Adipocyte (in vitro differentiated cells): Measurements from ENCODE around the gene TMEM123.
"Not testable (repeated sequence)": the region's sequence is repeated elsewhere in the genome, so short reads cannot be mapped to it uniquely, and the experiment has no call there.

Experiments
- DNase-seq: peaks from one replicate; pipeline ENCODE4 v3.0.0-alpha.2; 2015; ENCODE audit warnings: low read depth
- H3K27me3 ChIP-seq: replicated peaks from 2 replicates; pipeline ENCODE4 v1.7.0; 2013; ENCODE audit warnings: mild to moderate bottlenecking, low read length, moderate library complexity; ENCODE audit not compliant: control insufficient read depth, insufficient read depth
- H3K36me3 ChIP-seq: 2 replicates; pipeline ENCODE4 v1.7.0; 2013; ENCODE audit warnings: low read length, mild to moderate bottlenecking, moderate library complexity; ENCODE audit not compliant: control insufficient read depth, insufficient read depth, severe bottlenecking
- H3K4me1 ChIP-seq: 2 replicates; pipeline ENCODE4 v1.7.0; 2013; ENCODE audit warnings: mild to moderate bottlenecking, low read length, moderate library complexity; ENCODE audit not compliant: control insufficient read depth, insufficient read depth
- H3K4me3 ChIP-seq: 2 replicates; pipeline ENCODE4 v1.7.0; 2013; ENCODE audit warnings: mild to moderate bottlenecking, low read length, moderate library complexity
- H3K9ac ChIP-seq: 2 replicates; pipeline ENCODE4 v1.7.0; 2013; ENCODE audit warnings: mild to moderate bottlenecking, low read length, moderate library complexity
- H3K9me3 ChIP-seq: 2 replicates; pipeline ENCODE4 v1.7.0; 2013; ENCODE audit warnings: mild to moderate bottlenecking, low read length, moderate library complexity; ENCODE audit not compliant: control insufficient read depth

The TMEM123 gene

DNA sequence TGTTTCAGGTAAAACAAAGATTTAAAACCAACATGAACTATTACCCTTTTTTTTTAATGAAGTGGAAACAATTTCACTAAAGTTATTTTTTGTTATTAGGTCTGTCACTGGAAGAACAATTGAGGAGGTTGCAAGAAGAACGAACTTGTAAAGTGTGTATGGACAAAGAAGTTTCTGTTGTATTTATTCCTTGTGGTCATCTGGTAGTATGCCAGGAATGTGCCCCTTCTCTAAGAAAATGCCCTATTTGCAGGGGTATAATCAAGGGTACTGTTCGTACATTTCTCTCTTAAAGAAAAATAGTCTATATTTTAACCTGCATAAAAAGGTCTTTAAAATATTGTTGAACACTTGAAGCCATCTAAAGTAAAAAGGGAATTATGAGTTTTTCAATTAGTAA lies 74.7 kb downstream of the TMEM123 start:
- Histone ChIP-seq H3K27me3 (no peaks in the 10 kb centered on the region), H3K36me3 (peaks cover 65% of the 10 kb centered on the region), H3K9ac (no peak overlapping the region), H3K9me3 (no peaks in the 10 kb centered on the region), H3K4me1 (peaks cover 6% of the 10 kb centered on the region), H3K4me3 (no peak overlapping the region)
- no peak for DNase-seq

DNA sequence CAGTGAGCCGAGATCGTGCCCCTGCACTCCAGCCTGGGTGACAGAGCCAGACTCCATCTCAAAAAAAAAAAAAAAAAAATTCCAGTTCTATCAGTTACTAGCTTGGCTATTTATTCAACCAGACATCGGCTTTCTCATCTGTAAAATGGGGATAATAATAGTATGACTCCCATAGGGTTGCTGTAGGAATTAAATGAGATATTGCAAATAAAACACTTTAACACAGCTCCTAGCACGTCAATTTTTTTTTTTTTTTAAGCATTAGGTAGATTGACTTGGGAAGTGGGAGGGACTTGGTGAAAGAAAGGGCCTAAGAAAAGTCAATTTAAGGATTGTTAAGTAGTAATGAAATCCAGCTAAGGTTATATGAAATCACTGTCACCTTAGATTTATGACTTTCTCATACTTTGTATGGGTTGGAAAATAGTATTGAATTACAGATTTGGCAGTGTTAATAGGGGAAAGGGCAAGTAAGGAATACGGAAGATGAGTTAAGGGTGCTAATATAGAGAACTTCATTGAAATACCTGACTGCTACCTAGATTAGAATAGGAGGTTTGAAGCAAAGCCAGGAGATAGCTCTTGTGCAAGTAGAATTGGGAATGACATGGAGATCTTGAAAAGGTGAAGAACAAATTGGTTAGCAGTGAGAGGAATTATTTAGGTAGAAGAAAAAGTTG lies 76.7 kb downstream of the TMEM123 start:
- H3K4me3 ChIP-seq = no peak overlapping the region
- H3K9ac ChIP-seq = no peak overlapping the region
- peaks cover 48% of the 10 kb centered on the region for H3K36me3 ChIP-seq
- H3K4me1 ChIP-seq = peaks cover 6% of the 10 kb centered on the region
- H3K27me3 ChIP-seq = no peaks in the 10 kb centered on the region
- H3K9me3 ChIP-seq = no peaks in the 10 kb centered on the region
- DNase-seq = no peak

DNA sequence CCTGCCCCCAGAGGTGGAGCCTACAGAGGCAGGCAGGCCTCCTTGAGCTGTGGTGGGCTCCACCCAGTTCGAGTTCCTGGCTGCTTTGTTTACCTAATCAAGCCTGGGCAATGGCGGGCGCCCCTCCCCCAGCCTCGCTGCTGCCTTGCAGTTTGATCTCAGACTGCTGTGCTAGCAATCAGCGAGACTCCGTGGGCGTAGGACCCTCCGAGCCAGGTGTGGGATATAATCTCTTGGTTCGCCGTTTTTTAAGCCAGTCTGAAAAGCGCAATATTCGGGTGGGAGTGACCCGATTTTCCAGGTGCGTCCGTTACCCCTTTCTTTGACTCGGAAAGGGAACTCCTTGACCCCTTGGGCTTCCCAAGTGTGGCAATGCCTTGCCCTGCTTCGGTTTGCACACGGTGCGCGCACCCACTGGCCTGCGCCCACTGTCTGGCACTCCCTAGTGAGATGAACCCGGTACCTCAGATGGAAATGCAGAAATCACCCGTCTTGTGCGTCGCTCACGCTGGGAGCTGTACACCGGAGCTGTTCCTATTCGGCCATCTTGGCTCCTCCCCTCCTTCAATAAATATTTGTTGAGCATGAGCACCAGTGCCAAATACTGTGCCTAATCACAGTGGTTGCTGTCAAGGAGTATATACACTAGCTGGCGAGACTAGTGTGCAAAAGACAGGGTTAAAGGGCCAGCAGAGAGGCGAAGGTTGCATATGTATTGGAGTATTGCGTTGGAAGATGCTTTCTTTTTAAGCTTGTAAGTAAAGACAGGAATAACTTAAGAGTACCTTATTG lies 77.7 kb downstream of the TMEM123 start:
- H3K36me3 ChIP-seq = peaks cover 38% of the 10 kb centered on the region
- DNase-seq, H3K9ac ChIP-seq, H3K9me3 ChIP-seq, H3K4me3 ChIP-seq, H3K4me1 ChIP-seq, H3K27me3 ChIP-seq: not testable (repeated sequence)

DNA sequence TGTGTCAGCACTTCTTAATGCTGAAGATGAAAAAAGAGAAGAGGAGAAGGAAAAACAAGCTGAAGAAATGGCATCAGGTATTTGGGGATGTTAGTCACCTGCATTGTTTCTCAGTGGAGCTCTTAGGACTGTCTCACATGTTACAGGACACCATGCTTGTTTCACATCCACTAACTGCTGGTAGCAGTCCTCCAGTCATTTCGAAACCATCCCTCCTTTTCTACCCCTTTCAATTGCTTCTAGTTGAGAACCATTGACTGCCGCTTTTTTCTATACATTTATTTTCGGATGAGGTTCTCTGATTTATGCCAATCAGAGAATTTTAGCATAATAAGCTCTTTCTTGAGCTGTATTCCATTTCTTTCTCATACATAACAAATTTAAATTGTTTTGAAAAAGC lies 84.1 kb downstream of the TMEM123 start:
- DNase-seq = no peak
- Histone ChIP-seq H3K9ac (no peak overlapping the region), H3K27me3 (no peaks in the 10 kb centered on the region), H3K4me3 (no peak overlapping the region), H3K4me1 (no peaks in the 10 kb centered on the region), H3K9me3 (no peaks in the 10 kb centered on the region), H3K36me3 (peaks cover 52% of the 10 kb centered on the region)

DNA sequence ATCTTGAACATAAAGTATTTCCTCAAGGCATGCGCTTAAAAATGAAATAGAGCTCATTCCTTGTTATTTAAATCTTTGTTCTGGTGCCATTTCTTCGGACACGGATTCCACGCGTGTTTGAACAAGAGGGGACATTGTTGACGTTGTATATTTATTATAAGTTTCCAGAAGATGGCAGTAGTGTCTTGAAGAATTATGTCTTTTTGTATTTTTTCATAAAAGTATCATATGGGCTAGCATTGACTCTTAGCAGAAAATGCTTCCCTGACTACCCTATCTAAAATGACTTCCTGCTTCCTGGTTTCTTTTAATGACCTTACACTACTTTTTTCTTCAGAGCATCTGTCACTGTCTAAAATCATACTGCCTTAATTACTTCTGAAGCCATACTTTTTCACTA lies 85.2 kb downstream of the TMEM123 start:
- H3K36me3 ChIP-seq = peaks cover 63% of the 10 kb centered on the region
- H3K4me1 ChIP-seq = no peaks in the 10 kb centered on the region
- DNase-seq = peak; percentile 68
- no peaks in the 10 kb centered on the region for H3K27me3 ChIP-seq
- H3K9me3 ChIP-seq = no peaks in the 10 kb centered on the region
- no peak overlapping the region for H3K4me3 ChIP-seq
- H3K9ac ChIP-seq = no peak overlapping the region

DNA sequence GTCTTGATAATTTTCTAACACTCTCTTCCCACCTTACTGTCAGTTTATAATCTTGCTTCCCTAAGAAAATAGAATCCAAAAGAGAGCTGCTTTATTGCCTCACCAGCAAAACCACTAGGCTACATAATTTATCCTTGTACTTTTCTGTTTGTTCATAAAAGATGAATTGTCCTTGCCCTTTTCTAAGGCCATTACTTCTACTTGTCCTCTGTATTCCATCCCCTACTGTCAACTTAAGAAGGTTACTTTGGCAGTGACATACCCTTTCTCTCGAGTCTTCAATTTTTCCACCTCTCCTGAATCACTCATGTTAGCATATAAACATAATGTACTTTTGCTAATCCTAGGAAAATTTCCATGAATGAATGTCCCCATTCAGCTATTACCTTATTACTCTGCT lies 87.6 kb downstream of the TMEM123 start:
- DNase-seq = no peak
- no peak overlapping the region for H3K9ac ChIP-seq
- H3K4me3 ChIP-seq = no peak overlapping the region
- no peaks in the 10 kb centered on the region for H3K4me1 ChIP-seq
- H3K36me3 ChIP-seq = peaks cover 80% of the 10 kb centered on the region
- no peaks in the 10 kb centered on the region for H3K27me3 ChIP-seq
- no peaks in the 10 kb centered on the region for H3K9me3 ChIP-seq

DNA sequence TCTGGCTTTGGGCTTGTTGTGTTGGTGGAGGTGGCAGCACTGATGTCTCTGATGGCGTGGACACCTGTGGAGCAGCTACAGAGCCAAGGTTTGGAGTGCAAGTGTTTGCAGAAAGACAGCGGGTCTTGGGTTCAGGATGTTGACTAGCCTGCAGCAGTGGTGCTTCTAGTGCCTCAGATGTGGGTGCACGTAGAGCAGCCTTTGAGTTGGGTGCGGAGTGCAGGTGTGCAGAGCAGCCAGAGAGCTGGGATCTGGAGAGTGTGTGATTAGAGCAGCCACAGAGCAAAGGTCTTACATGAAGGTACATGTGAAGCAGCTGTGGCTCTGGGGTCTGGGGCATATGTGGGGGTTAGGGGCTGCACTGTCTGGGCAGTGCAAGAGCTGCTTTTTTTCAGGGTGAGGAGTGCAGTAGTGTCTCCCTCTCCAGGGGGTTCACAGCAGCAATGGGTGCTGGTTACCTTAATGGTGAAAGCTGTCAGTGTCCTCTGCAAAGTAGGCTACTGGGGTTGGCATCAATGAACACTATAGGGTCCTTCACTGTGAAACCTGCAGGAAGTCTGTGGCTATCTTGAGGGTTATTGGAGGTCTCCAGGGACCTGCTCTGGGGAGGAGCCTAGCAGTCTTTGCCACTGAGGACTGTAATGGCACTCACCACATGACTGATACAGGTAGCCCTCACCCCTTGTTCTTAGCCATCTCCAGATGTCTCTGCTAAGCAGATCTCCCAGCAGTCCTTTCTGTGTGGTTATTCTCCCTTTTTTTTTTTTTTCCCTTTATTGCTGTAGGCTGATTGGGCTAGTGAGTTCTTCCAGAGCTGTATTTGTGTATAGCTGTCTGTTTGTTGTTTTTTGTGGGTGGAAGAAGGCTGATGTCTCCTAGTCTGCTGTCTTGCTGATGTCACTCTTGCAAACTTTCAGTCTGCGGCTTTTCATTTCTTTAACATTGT lies 91.2 kb downstream of the TMEM123 start:
- peaks cover 64% of the 10 kb centered on the region for H3K36me3 ChIP-seq
- H3K9ac ChIP-seq = no peak overlapping the region
- peaks cover 3% of the 10 kb centered on the region for H3K9me3 ChIP-seq
- no peaks in the 10 kb centered on the region for H3K4me1 ChIP-seq
- no peaks in the 10 kb centered on the region for H3K27me3 ChIP-seq
- no peak for DNase-seq
- H3K4me3 ChIP-seq = no peak overlapping the region

DNA sequence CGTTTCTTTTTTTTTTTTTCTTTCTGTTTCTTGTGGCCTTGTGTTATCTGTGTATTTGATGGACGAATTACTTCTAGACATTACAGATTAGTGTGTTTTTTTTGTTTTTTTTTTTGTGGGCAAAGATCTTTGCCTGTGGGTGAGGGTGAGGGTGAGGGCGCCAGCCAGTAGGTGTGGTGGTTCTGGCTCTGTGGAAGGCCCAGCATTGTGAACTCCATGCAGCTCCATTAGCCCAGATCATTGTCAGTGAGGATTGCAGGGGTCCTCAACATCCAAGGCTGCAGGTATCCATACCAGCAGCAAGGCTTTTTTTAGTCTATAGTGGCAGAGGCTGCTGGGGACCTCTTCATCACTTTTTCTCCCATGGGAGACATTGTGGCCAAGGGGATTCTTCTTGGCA lies 91.9 kb downstream of the TMEM123 start:
- H3K9ac ChIP-seq = no peak overlapping the region
- peaks cover 3% of the 10 kb centered on the region for H3K9me3 ChIP-seq
- H3K36me3 ChIP-seq = peaks cover 58% of the 10 kb centered on the region
- H3K27me3 ChIP-seq = no peaks in the 10 kb centered on the region
- DNase-seq = no peak
- no peaks in the 10 kb centered on the region for H3K4me1 ChIP-seq
- H3K4me3 ChIP-seq = no peak overlapping the region

DNA sequence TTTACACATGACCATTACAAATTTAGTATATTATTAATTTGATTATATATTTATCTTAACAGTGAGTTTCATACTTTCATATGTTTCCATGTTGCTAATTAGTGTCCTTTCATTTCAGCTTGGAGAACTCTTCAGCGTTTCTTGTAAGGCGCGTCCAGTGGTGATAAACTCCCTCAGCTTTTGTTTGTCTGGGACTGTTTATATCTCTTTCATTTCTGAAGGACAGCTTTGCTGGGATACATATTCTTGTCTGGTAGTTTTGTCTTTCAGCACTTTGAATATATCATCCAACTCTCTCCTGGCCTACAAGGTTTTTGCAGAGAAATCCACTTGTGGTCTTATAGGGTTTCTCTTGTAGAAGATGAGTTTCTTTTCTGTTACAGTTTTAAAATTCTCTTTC lies 93.2 kb downstream of the TMEM123 start:
- no peak for DNase-seq
- H3K27me3 ChIP-seq = no peaks in the 10 kb centered on the region
- peaks cover 49% of the 10 kb centered on the region for H3K36me3 ChIP-seq
- peaks cover 3% of the 10 kb centered on the region for H3K9me3 ChIP-seq
- H3K4me3 ChIP-seq = no peak overlapping the region
- H3K9ac ChIP-seq = no peak overlapping the region
- H3K4me1 ChIP-seq = no peaks in the 10 kb centered on the region

DNA sequence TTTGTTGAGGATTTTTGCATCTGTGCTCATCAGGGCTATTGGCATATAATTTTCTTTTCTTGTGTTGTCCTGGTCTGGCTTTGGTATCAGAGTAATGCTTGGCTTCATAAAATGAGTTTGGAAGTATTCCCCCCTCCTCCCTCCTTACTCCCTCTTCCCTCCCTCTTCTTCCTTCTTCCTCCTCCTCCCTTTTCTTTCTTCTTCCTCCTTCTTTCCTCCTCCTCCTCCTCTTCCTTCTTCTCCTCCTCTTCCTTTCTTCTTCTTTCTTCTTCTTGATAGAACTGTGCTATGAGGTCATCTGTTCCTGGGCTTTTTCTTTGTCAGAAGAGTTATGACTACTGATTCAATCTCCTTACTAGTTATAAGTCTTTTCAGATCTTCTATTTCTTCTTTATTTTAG lies 95.4 kb downstream of the TMEM123 start:
- Histone ChIP-seq H3K9ac (no peak overlapping the region), H3K4me1 (no peaks in the 10 kb centered on the region), H3K9me3 (peaks cover 3% of the 10 kb centered on the region), H3K4me3 (no peak overlapping the region), H3K27me3 (no peaks in the 10 kb centered on the region), H3K36me3 (peaks cover 38% of the 10 kb centered on the region)
- DNase-seq = no peak
